Stromal cell of bone marrow (primary cell): ENCODE measurements around the gene ATXN7L3B.
"Not testable (repeated sequence)": the region's sequence is repeated elsewhere in the genome, so short reads cannot be mapped to it uniquely, and the experiment has no call there.

Experiments
- DNase-seq: peaks from one replicate; pipeline ENCODE4 v3.0.0-alpha.2; 2012; ENCODE audit warnings: low read depth

ATXN7L3B gene

GRCh38 chr12:74537707-74538385 is at the start of gene ATXN7L3B:
Gene ATXN7L3B (plus strand): TSS chr12:74537835. CDS start chr12:74538113, 278 bp downstream.
- peak; percentile 88 for DNase-seq

GRCh38 chr12:74488134-74488533 is 49.5 kb upstream of the ATXN7L3B start:
- no peak for DNase-seq

GRCh38 chr12:74489543-74489942 is 48.1 kb upstream of the ATXN7L3B start:
- no peak for DNase-seq

GRCh38 chr12:74490390-74491064 is 47.1 kb upstream of the ATXN7L3B start:
- DNase-seq, result no peak

GRCh38 chr12:74491374-74491773 is 46.3 kb upstream of the ATXN7L3B start:
- no peak for DNase-seq

- no peak for DNase-seq
Measured at GRCh38 chr12:74499192-74499591, 38.4 kb upstream of the ATXN7L3B start.

GRCh38 chr12:74508873-74509657 is 28.6 kb upstream of the ATXN7L3B start:
- DNase-seq, result not testable (repeated sequence)

GRCh38 chr12:74509886-74510285 is 27.7 kb upstream of the ATXN7L3B start:
- DNase-seq, result no peak

GRCh38 chr12:74514098-74514872 is 23.4 kb upstream of the ATXN7L3B start:
- no peak for DNase-seq

GRCh38 chr12:74515849-74516248 is 21.8 kb upstream of the ATXN7L3B start:
- DNase-seq, result no peak

- DNase-seq, result no peak
Measured at GRCh38 chr12:74526535-74526934, 11.1 kb upstream of the ATXN7L3B start.

GRCh38 chr12:74527491-74527890 is 10.1 kb upstream of the ATXN7L3B start:
- no peak for DNase-seq

- DNase-seq, result no peak
Measured at GRCh38 chr12:74530676-74531075, 7.0 kb upstream of the ATXN7L3B start.

GRCh38 chr12:74535536-74535935 is 2.1 kb upstream of the ATXN7L3B start:
- DNase-seq, result no peak

GRCh38 chr12:74537126-74537706 is 419 bp upstream of the ATXN7L3B start:
- peak; percentile 38 for DNase-seq

GRCh38 chr12:74538491-74539258 is 1.0 kb downstream of the ATXN7L3B start:
- no peak for DNase-seq

GRCh38 chr12:74539261-74539660 is 1.6 kb downstream of the ATXN7L3B start:
- DNase-seq, result no peak

- DNase-seq, result no peak
Measured at GRCh38 chr12:74539765-74540526, 2.3 kb downstream of the ATXN7L3B start.

GRCh38 chr12:74541074-74541473 is 3.4 kb downstream of the ATXN7L3B start:
- DNase-seq, result no peak

GRCh38 chr12:74547249-74547648 is 9.6 kb downstream of the ATXN7L3B start:
- no peak for DNase-seq
